HG02623 (cell line): ENCODE results near the gene KLHL42.

ENCODE experiments used
- ATAC-seq: cut with Tn5 transposase; IDR thresholded peaks from one replicate; pipeline ENCODE4 v1.9.1; 2021; ENCODE audit warnings: moderate library complexity; ENCODE audit not compliant: unreplicated experiment

KLHL42 gene

DNA sequence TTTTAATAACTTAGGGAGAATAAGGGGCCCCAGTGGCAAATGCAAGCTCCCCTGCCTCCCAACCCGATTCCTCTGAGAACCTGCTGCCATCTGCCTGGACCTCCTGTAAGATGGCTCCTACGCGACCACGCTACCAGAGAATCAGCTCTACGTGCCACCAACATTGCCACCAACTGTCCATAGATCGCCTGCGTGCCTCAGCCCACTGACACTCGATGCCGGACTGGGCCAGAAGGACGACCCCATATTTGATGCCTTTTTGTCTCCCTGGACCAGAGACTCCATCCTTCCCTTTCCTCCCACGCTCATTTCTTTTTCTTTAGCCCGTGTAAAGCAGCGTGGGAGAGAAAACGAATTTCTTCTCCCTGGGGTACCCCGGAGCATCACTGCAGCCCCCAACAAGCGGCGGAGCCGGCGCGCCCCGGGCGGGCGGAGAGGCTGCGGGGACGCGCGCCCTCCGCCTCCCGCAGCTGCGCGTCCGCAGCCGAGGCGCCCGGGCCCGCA lies 565 bp upstream of the KLHL42 start:
- peak; percentile 7 for ATAC-seq

DNA sequence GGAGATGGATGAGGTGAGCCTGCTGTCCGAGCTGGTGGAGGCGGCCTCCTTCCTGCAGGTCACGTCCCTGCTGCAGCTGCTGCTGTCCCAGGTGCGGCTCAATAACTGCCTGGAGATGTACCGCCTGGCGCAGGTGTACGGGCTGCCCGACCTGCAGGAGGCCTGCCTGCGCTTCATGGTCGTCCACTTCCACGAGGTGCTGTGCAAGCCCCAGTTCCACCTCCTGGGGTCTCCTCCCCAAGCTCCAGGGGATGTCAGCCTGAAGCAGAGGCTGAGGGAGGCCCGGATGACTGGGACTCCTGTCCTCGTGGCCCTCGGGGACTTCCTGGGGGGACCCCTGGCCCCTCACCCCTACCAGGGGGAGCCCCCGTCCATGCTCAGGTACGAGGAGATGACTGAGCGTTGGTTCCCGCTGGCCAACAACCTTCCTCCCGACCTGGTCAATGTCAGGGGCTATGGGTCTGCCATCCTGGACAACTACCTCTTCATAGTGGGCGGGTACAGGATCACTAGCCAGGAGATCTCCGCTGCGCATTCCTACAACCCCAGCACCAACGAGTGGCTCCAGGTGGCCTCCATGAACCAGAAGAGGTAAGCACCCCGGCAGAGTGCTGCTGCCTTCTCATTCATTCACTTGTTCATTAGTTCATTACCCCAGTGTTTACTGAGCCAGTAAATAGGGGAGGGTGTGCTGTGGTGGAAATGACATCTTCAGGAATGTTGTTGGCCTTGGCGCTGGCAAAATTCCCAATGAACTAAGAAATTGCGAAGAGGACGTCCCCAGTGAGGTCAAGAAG lies 777 bp downstream of the KLHL42 start:
- peak; percentile 25 for ATAC-seq

DNA sequence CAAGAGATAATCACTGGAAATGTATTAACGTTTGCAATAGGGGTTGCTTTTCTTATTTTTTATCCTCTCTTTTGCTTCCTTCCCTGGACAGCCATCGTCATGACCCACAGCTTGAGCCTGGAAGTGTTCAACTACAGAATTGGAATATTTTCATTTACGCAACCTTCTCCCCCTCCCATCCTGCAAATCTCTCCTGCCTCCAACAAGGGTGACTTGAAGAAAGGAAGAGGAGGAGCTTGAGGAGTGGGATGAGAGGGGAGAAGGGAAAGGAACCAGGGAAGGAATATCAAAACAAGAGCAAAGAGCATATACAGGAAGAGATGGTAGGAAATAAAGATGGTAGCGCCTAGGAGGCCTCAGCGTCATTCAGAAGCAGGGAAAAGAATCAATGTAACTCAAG lies 1.6 kb downstream of the KLHL42 start:
- no peak for ATAC-seq

DNA sequence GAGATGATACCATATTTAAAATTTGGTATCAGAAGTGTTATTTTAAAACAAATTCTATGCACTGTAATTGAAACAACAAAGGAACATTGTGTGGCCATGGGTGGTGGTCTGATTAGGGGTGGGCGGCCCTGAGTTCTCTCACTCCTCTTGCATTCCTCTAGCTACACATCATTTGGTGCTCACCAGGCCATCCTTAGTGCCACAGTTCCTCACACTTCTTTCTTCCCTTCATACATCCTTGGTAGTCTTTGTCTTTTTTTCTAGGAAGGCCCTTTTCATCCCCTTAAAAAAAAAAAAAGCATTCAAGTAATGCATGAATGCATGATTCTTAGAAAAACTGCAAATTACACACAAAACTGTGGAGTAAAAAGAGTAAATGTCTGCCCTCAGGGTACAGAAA lies 2.4 kb downstream of the KLHL42 start:
- no peak for ATAC-seq

DNA sequence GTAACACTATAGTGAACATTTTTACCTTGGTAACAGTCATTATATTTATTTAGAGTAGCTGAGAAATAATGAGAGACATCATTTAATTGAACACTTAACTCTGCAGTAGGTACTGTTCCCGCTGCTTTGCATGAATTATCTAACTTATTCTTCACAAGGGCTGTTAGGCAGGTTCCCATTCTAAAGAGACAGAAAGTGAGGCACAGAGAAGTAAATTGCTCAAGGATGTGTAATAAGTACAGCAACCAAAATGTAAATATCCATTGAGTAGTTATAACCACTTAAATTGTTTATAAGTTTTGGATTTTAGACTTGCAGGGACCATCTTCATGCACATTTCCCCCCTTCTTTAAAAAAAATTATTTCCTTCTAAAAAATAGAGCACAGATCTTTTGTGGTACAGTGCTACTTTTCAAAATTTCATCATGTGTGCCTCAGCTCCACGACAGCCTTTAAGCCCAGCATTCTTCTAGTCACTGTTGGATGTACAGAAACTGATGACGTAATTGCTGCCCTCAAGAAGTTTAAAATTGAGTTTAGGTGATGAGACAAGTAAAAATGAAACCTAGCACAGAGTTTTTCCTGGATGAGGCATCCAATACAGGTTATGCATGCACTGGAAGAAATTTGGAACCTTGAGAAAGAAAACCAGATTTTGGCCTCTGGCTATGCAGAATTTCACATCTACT lies 6.0 kb downstream of the KLHL42 start:
- ATAC-seq: no peak

DNA sequence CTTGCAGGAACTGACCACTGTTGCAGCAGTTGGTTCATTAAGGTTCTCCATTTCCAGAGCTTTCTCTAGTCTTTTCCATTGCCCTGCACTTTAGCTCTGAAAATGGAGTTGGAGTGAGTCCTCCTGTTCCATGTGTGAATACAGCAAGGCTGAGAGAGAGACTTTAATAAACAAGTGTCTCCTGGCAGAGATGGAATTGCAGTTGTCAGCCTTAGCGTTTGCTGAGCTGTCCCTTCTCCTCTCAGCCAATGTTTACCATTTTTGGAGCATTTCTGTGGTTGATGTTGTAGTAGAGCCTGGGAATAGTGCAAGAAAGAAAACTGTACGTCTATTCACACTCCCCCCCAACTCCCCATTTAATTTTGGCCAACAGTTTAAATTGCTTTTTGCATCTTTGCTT lies 7.5 kb downstream of the KLHL42 start:
- ATAC-seq: no peak

DNA sequence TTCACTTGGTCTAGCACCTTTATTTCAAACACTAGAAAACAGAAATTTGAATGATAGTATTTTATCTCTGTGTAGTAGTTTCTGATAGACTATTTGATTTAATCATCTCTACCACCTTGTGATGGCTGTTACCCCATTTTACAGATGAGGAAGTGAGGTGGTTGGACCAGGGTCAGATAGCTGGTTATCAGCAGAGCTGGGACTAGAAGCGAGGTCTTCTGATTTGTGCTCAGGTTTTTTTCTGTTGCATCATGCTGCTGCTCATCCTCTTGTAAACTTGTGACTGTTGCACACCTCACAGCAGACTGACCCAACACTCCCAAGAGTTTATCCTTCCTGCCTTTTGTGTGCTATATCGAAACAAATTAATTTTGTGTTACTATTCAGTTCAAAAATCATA lies 10.1 kb downstream of the KLHL42 start:
- ATAC-seq: no peak

DNA sequence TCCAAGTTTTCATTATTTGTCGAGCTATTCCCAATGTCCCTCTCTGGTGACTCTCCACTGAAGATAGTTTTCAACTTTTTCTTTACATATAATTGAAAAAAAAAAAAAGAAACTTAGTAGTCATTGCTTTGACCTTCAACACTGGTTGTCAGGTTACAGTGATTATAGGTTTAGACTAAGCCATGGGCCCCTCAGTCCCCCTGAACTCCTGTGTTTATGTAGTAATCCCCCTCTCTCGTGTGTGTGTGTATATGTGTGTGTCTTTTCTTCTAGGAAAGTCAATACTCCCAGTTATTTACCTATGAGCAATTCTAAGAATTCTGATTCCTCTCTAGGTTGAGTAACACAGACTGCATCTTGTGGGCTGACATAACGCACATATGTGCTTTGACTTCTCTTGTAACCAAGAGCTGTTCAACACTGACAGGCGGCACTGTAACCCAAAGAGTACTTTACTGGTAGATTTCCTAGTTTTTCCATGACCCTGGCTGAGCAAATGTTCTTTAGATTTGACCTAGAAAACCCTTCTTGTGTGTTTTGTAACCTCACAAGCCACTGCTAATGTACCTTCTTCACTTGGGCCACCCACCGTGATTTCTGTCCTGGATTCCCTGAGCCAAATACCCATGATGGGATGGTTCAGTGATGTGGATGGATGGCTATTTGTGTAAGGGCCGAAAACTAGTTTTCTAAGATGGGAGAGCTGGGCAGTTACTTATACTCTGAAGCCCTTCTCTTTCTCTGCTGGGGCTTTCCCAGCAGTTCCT lies 15.0 kb downstream of the KLHL42 start:
- ATAC-seq: no peak

DNA sequence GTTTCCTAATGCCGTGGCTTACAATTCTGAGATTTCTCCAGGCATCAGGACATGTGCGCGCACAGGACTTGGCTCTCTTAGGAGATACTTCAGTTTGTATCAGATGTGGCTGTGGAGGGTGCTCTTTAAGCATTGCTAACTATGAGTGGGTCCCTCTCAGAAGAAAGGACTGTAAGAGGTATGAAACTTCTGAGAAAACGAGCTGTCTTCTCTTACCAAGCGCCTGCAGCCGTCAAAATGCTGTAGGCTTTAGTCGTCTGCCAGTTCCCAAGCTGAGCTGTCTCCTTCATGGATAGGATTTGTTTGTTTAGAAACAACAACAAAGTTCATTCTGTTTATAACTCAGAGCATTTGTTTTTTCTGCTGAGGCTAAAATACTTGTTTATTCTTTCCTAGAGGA lies 16.1 kb downstream of the KLHL42 start:
- ATAC-seq: no peak

DNA sequence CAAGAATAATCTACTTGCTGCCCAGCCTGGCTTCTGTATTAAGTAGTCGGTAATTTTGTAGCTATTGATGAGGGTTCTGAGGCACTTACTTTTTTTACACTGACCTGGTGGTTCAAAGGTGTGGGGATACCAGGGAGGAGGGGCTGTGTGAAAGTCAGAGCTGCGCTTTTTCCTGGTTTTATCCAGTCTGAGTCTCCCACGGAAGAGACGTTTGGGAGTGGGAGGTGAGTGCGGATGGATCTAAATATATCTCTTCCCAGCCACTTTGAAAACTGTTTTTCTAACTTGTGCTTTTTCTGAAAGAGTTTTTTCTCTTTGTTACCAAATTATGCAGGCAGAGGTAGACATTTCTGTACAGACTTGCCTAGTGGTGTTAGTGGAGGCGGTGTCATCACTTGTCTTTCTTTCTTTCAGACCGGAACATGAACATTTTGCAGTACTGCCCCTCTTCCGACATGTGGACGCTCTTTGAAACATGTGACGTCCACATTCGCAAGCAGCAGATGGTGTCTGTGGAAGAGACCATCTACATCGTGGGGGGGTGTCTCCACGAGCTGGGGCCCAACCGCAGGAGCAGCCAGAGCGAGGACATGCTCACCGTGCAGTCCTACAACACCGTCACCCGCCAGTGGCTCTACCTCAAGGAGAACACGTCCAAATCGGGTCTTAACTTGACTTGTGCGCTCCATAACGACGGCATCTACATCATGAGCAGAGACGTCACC lies 17.4 kb downstream of the KLHL42 start:
- no peak for ATAC-seq

DNA sequence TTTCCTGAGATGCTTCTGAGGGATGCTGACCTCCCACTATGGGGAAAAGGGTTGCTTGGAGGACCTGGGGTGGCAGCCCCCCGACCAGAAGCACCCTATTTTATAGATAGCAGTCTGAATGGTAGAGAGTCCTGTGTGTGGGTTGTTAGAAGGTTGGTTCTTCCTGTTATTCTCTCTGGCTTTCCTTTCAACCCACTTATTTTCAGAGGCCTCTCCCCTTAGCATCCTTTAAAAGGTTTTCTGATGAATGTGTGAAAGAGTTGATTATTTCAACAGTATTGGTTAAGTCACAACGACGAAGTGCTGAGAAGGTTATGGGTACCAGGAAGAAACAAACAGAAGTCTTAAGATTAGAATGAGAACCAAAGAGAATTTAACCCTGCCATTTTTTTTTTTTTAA lies 20.8 kb downstream of the KLHL42 start:
- ATAC-seq: no peak

DNA sequence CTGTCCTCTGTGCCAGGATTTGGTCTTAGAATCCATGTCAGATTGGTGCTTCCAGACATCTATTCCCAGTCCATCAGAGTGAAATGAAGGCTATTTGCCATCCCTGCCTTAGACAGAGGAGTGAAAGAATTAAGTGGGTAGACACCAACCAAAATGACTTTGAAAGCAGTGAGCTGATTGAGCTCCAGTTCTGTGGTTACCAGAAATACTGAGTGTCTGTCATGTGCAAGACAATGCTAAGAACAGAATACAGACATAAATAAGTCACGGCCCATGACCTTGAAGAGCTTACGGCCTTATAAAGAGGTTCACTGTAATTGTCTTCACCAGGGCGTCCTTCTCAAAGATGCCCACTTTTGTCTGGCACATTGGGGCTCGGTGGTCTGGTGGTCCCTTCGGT lies 21.6 kb downstream of the KLHL42 start:
- ATAC-seq: no peak

DNA sequence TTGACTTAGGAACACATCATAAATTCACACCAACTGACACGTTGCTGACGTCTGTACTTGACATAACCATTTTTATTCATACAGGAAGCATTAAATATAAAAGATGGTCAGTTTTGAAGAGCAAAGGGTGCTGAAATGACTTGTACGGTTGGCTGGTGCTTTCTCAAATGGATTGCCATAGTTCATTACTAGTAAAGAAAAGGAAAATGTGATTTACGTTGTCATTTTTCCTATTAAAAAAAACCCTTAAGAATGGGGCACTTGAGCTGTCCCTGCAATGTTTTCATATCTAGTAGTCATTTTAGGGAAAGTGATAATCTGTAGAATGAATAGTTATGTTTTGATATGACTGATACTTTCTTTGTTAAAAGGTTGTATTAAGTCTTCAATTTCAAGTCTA lies 22.5 kb downstream of the KLHL42 start:
- ATAC-seq: no peak

DNA sequence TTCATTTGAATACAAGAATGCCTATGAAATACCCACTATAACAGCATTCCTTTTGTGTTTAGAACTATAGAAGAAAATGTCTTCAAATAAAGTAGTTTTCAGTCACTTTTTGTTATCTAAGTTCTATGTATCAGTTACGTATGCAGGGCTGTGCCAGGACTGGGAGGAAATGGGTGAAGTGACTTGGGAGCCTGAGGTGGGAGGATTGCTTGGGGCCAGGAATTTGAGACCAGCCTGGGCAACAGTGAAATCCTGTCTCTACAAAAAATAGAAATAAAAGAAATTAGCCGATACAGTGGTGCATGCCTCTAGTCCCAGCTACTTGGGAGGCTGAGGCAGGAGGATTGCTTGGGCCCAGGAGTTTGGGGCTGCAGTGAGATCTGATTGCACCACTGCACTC lies 22.9 kb downstream of the KLHL42 start:
- no peak for ATAC-seq

DNA sequence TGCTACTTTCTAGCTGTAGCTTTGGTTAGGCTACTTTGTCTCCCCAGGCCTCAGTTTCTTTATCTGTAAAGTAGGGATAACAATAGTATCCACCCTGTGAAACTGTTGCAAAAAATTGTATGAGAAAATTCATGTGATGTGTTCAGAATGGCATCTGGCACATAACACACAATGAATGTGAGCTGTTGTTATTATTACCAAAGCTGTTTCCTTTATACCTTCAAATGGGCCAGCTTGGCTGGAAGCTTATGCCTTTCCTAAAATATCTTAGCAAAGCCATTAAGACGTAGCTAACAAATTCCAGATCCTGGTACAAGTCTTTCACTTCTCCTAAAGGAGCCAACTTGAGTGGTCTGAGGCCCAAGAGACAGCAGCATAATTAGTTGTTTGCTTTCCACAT lies 25.2 kb downstream of the KLHL42 start:
- ATAC-seq: no peak

DNA sequence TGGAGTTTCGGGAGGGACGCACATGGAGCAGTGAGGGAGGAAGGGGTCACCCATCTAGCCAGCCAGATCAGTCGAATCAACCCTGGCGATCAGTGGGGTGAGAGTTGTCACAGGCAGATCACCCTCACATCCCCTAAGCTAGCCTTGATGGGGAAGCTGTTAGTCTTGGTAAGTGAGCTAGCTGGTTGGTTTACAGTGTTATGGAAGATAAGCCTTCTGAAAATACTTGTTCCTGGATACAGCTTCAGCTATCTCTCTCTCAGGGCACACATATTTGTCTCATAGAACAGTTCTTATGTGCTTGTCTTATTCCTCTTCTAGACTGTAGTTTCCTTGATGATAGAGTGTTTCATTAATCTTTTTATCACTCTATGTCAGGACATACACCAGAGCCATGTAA lies 26.2 kb downstream of the KLHL42 start:
- no peak for ATAC-seq

DNA sequence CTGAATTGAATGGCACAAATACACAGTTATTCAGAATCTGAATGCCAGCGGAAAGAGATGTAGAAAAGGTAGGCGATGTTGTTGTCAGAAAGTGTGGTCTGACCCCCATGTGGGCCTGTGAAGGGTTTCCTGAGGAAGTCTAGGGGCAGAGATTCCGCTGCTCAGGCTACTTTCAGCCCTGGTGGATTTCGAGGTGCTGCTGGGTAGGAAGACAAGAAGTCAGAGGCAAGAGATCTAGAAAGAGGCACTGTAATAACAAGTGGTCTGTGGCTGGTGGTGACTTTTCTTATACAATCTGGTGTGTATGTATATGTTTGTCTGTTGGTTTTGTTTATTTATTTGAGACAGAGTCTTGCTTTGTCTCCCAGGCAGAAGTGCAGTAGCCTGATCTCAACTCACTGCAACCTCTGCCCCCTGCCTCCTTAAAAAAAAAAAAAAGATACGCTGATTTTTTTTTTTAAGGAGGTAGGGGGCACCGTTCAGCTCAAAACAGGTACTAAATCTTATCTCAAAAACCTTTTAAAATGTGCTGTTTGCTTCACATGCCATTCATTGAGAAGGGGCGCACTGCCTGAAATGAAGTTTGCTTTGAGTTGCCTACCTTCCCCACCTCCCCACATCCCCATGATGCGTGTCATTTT lies 27.1 kb downstream of the KLHL42 start:
- ATAC-seq: no peak

DNA sequence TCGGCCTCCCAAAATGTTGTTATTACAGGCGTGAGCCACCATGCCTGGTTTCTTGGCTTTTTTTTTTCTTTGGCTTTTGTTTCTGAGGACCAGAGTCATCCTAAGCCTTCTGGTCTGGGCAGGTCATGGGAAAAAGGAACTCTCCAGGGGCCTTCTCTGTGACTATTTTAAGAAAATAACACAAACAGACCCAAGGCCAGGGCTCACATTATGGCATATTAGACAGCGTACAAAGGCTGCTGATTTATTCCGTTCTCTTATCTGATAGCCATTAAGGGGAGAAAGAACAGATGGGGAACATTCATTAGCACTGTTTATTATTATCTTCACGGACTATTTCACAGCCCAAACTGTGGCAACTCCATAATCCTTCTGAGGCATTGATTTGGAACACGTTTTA lies 28.8 kb downstream of the KLHL42 start:
- ATAC-seq: no peak

DNA sequence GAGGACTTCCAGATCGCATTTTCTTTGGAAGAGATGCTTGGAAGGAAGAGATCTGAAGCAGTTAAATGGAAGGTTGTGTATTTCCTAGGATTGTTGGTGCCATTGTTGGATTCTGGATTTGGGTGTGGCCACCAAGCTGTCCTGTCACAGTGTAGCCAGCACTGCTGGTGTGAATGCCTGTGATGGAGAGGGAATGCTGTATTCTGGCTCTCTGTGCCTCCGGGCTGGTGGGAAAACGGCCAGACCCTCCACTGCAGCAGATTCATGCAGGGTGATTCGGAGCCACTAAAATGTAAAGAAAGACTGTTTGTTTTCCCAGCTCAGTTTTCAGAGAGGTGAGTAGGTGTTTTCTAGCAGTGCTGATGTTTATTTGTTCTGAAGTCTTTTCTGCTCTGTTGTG lies 30.7 kb downstream of the KLHL42 start:
- no peak for ATAC-seq

DNA sequence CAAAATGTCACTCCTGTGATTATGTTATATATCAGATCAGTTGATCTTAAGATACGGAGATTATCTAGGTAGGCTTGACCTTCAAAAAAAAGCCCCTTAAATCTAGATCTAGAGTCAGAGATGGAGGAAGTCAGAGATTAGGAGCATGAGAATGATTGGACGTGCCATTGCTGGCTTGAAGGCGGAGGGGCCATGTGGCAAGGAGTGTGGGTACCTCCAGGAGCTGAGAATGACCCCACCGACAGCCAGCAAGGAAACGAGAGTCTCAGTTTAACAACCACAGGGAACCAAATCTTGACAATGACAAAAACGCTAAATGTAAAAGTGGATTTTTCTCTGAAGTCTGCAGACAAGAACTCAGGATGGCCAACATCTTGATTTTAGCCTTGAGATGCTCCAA lies 32.5 kb downstream of the KLHL42 start:
- ATAC-seq: no peak

DNA sequence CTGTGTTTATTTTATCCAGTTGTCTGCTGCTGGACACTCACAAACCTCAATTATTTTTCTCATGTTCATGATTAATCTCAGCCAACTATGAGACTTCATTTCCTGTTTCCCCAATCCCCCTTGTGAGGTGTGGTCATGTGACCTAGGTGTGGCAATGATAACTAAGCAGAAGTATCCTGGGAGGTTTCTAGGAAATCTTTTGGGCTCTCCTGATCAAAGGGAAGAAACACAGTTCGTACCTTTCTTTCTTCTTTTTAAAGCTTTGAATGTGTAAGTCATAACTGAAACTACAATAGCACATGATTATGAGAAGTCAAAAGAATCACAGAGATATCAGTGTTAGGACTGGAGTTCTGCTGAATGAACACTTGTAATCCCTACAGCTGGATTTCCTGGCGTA lies 34.4 kb downstream of the KLHL42 start:
- no peak for ATAC-seq
